Measurements from ENCODE around the gene PPP4C. TPM values are rescaled to one million over a fixed set of nuclear protein-coding genes. Genes with fewer than 3 reads are reported as not detected.
A peak's percentile ranks its signal among the peaks of the same experiment; 100 is the strongest.
"Not testable (repeated sequence)": the region's sequence is repeated elsewhere in the genome, so short reads cannot be mapped to it uniquely, and the experiment has no call there.

PPP4C gene
- total and polyA plus RNA-seq, 4 donors, result 51.6 to 104 (median 77.8) TPM

DNA sequence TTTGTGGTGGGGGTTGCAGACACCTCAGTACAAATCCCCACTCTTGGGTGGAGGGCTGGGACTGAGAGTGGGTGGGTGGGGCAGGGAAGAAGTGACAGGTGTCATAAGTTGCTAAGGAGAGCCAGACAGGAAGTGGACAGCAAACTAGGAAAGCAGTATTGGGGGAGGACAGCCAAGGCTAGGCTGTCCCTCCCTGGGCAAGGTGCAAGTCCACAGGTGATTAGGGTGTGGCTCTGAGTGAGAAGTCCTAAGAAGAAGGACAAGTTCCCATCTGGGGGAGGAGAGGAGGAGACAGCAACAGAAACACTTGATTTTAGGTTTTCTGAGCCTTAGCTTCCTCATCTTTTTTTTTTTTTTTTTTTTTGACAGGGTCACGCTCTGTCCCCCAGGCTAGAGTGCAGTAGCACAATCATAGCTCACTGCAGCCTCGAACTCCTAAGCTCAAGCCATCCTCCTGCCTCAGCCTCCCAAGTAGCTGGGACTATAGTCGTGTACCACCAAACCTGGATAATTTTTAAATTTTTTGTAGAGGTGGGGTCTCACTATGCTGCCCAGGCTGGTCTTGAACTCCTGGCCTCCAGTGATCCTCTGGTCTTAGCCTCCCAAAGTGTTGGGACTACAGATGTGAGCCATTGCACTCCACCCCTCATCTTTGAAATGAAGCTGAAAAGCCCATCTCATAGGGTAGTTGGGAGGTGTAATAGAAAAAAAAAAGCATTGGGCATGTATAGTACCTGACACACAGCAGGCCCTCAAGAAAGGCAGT, 44.7 kb downstream of the PPP4C start:
- Histone ChIP-seq H3K9me3 (ENCODE audit: control insufficient read depth, insufficient read depth, low read length) (no peaks in the 10 kb centered on the region), H3K4me3 (ENCODE audit: low read depth, low read length) (no peak overlapping the region), H3K36me3 (ENCODE audit: control insufficient read depth, insufficient read depth, low read length) (peaks cover 50% of the 10 kb centered on the region), H3K4me1 (ENCODE audit: control insufficient read depth, insufficient read depth, low read length) (peaks cover 21% of the 10 kb centered on the region), H3K27me3 (ENCODE audit: control insufficient read depth, insufficient read depth, low read length) (no peaks in the 10 kb centered on the region), H3K27ac (ENCODE audit: low read depth, low read length) (no peak overlapping the region)
- DNase-seq (ENCODE audit: low read depth in 4 of 6, low spot score in 6 of 6), result no peak
- WGBS (ENCODE audit: insufficient coverage), result no CpG with 5 or more reads among the region's 3 CpGs

DNA sequence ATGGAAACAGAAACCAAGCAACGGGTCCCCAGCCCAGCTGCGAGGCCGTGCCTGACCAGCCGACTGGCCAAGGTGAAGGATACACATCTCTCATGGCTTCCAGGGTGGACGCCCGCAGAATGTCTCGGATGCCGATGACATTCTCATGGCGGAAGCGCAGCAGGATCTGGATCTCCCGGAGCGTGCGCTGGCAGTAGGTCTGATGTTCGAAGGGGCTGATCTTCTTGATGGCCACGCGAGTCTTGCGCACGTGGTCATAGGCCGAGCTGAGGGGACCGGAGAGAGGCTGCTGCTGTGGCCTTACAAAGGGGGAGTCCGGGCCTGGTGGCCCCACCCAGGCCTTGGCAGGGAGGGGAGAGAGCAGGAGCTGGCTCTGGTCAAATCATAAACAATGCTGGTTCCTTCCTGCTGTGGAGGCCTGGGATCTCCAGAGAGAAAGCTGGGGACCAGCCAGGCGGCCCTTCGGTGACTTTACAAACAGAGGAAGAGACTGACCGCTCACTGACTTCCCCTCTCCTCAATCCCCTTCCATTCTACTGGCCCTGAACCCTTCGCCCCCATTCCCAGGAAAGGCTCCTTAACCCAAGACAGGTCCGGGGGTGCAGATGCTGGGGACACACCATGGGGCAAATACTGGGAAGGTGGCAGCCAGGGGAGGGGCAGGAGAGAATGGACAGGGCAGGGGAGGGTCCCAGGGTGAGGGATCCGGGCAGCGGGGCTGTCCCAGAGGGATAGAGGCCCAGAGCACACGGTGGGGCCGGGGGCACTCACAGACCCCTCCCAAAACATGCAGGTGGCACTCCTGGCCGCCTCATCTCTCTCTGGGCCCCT, 46.2 kb downstream of the PPP4C start:
- H3K27me3 ChIP-seq (ENCODE audit: control insufficient read depth, insufficient read depth, low read length), result no peaks in the 10 kb centered on the region
- WGBS (ENCODE audit: insufficient coverage), result 67% methylated on average over 28 of the region's 31 CpGs
- H3K4me1 ChIP-seq (ENCODE audit: control insufficient read depth, insufficient read depth, low read length), result peaks cover 21% of the 10 kb centered on the region
- H3K27ac ChIP-seq (ENCODE audit: low read depth, low read length), result peak overlapping the region; percentile 89
- no peaks in the 10 kb centered on the region for H3K9me3 ChIP-seq (ENCODE audit: control insufficient read depth, insufficient read depth, low read length)
- peak overlapping the region; percentile 82 for H3K4me3 ChIP-seq (ENCODE audit: low read depth, low read length)
- peak in 2 of 6 donors; percentile 5 to 52 for DNase-seq (ENCODE audit: low read depth in 4 of 6, low spot score in 6 of 6)
- peaks cover 35% of the 10 kb centered on the region for H3K36me3 ChIP-seq (ENCODE audit: control insufficient read depth, insufficient read depth, low read length)

DNA sequence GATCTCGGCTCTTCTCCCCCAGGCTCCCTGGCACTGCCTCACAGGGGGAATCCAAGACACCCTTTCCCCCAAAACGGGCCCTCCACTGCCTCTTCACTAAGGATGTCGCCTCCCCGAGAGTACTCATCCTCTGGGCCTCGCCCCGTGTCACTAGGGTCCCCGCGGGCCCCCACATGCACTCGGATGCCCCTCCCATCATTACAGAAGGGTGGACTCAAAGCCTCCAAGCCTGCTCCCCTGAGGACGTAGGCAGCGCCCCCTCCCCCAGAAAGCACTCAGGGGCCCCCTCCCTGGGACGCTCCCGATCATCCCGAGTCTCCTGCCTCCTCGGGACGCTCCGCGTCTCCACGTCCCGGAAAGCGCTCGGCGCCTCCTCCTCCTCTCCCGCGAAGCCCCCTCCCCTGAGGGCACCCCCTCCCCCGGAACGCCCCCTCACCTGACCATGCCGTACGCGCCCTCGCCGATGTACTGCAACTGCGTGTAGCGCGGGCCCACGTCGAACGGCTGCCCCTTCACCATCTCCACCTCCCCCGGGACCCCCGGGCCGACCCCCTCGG, 46.9 kb downstream of the PPP4C start:
- Histone ChIP-seq H3K27ac (ENCODE audit: low read depth, low read length) (peak overlapping the region; percentile 89), H3K27me3 (ENCODE audit: control insufficient read depth, insufficient read depth, low read length) (no peaks in the 10 kb centered on the region), H3K36me3 (ENCODE audit: control insufficient read depth, insufficient read depth, low read length) (peaks cover 28% of the 10 kb centered on the region), H3K4me3 (ENCODE audit: low read depth, low read length) (peak overlapping the region; percentile 82), H3K4me1 (ENCODE audit: control insufficient read depth, insufficient read depth, low read length) (peaks cover 21% of the 10 kb centered on the region), H3K9me3 (ENCODE audit: control insufficient read depth, insufficient read depth, low read length) (no peaks in the 10 kb centered on the region)
- peak in 2 of 6 donors; percentile 31 for DNase-seq (ENCODE audit: low read depth in 4 of 6, low spot score in 6 of 6)
- whole genome bisulfite sequencing (ENCODE audit: insufficient coverage), result under 1% methylated on average over 25 of the region's 42 CpGs

DNA sequence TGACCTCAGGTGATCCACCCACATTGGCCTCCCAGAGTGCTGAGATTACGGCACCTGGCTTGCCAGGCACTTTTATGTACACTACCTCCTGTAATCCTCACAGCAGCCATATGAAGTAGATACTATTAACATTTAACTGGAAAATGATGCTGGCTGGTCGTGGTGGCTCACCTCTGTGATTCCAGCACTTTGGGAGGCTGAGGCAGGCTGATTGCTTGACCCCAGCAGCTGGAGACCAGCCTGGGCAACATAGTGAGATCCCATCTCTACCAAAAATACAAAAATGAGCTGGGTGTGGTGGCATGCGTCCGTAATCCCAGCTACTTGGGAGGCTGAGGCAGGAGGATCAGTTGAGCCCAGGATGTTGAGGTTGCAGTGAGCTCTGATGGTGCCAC, 49.2 kb downstream of the PPP4C start:
- peaks cover 13% of the 10 kb centered on the region for H3K36me3 ChIP-seq (ENCODE audit: control insufficient read depth, insufficient read depth, low read length)
- no peak for DNase-seq (ENCODE audit: low read depth in 4 of 6, low spot score in 6 of 6)
- no peaks in the 10 kb centered on the region for H3K9me3 ChIP-seq (ENCODE audit: control insufficient read depth, insufficient read depth, low read length)
- WGBS (ENCODE audit: insufficient coverage), result no CpG with 5 or more reads among the region's 4 CpGs
- H3K27me3 ChIP-seq (ENCODE audit: control insufficient read depth, insufficient read depth, low read length), result no peaks in the 10 kb centered on the region
- H3K27ac ChIP-seq (ENCODE audit: low read depth, low read length), result no peak overlapping the region
- H3K4me1 ChIP-seq (ENCODE audit: control insufficient read depth, insufficient read depth, low read length), result peaks cover 21% of the 10 kb centered on the region
- H3K4me3 ChIP-seq (ENCODE audit: low read depth, low read length), result no peak overlapping the region

DNA sequence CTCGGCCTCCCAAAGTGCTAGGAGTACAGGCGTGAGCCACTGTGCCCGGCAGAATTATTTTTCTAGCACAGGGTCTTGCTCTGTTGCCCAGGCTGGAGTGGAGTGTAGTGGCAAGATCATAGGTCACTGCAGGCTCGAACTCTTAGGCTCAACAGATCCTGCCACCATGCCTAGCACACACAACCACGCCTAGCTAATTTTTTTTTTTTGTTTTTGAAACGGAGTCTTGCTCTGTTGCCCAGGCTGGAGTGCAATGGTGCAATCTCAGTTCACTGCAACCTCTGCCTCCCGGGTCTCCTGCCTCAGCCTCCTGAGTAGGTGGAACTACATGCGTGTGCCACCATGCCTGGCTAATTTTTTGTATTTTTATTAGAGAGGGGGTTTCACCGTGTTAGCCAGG, 49.9 kb downstream of the PPP4C start:
- 98% methylated on average over 7 of the region's 9 CpGs for WGBS (ENCODE audit: insufficient coverage)

DNA sequence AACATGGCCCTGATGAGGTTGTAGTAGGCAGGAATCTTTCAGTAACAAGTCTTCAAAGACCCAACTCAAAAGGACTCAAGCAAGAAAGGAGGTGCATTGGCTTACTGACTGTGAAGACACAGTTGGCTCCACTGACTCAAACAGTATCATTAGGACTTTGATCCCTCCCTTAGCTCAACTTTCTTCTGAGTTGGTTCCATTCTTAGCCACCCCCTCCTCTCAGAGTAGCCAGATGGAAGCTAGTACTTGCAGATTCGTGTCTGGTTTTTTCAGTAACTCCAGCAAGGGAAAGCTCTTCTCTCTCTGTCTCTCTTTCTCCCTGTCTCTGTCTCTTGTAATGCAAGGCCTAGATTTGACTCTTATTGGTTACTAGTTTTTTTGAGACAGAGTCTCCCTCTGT, 52.2 kb downstream of the PPP4C start:
- H3K4me1 ChIP-seq (ENCODE audit: control insufficient read depth, insufficient read depth, low read length), result peaks cover 3% of the 10 kb centered on the region
- no CpG with 5 or more reads among the region's 1 CpG for WGBS (ENCODE audit: insufficient coverage)
- no peaks in the 10 kb centered on the region for H3K27me3 ChIP-seq (ENCODE audit: control insufficient read depth, insufficient read depth, low read length)
- H3K36me3 ChIP-seq (ENCODE audit: control insufficient read depth, insufficient read depth, low read length), result no peaks in the 10 kb centered on the region
- H3K4me3 ChIP-seq (ENCODE audit: low read depth, low read length), result no peak overlapping the region
- H3K9me3 ChIP-seq (ENCODE audit: control insufficient read depth, insufficient read depth, low read length), result no peaks in the 10 kb centered on the region
- no peak for DNase-seq (ENCODE audit: low read depth in 4 of 6, low spot score in 6 of 6)
- no peak overlapping the region for H3K27ac ChIP-seq (ENCODE audit: low read depth, low read length)

More for the DNA sequence above, 49.9 kb downstream of the PPP4C start:
- not testable (repeated sequence) for H3K27me3 ChIP-seq (ENCODE audit: control insufficient read depth, insufficient read depth, low read length); DNase-seq (ENCODE audit: low read depth in 4 of 6, low spot score in 6 of 6); H3K9me3 ChIP-seq (ENCODE audit: control insufficient read depth, insufficient read depth, low read length); H3K4me3 ChIP-seq (ENCODE audit: low read depth, low read length); H3K27ac ChIP-seq (ENCODE audit: low read depth, low read length); H3K36me3 ChIP-seq (ENCODE audit: control insufficient read depth, insufficient read depth, low read length)
- peaks cover 21% of the 10 kb centered on the region for H3K4me1 ChIP-seq (ENCODE audit: control insufficient read depth, insufficient read depth, low read length)

DNA sequence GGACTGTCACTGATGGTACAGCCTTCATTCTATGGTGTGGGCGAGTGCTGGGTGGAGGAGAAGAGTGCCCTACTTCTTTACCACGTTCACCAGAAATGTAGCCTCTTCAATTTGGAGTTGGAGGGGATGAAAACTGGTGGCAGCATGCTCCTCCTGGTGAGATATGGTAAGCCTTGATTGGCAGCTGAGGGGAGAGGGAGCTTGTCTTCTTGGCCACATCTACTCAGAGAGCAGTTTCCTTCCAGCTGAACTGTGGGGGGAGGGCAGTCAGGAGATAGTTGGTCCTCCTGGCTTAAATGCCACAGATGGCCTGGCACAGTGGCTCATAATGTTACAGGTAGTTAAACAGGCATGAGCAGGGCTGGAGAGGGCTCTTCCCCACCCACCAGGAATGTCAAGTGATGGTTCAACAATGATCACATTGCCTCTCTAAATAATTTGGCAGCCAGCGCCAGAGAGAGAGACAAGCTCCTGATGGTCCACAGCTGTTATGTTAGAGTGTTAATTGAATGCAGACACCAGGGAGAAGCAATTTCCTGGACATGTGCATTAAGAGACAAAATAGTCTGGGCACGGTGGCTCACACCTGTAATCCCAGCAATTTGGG, 56.2 kb downstream of the PPP4C start:
- Histone ChIP-seq H3K4me1 (ENCODE audit: control insufficient read depth, insufficient read depth, low read length) (no peaks in the 10 kb centered on the region), H3K27me3 (ENCODE audit: control insufficient read depth, insufficient read depth, low read length) (no peaks in the 10 kb centered on the region), H3K9me3 (ENCODE audit: control insufficient read depth, insufficient read depth, low read length) (no peaks in the 10 kb centered on the region), H3K4me3 (ENCODE audit: low read depth, low read length) (no peak overlapping the region), H3K27ac (ENCODE audit: low read depth, low read length) (no peak overlapping the region), H3K36me3 (ENCODE audit: control insufficient read depth, insufficient read depth, low read length) (no peaks in the 10 kb centered on the region)
- WGBS (ENCODE audit: insufficient coverage), result 61% methylated on average over 4 of the region's 4 CpGs
- peak in 2 of 6 donors; percentile 35 to 51 for DNase-seq (ENCODE audit: low read depth in 4 of 6, low spot score in 6 of 6)

DNA sequence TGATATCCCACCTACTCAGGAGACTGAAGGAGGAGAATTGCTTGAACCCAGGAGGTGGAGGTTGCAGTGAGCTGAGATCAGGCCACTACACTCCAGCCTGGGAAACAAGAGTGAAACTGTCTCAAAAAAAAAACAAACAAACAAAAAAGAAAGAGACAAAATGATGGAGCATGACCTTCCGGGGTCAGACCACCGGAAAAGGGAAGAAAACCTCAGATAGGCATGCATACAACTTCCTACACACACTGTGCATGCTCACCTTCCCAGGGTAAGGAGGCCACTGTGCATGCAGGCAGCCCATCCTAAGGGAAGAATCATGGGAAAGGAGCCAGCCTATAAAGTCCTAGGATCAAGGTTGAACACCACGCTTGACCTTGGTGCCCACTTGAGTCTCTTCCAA, 56.8 kb downstream of the PPP4C start:
- H3K4me3 ChIP-seq (ENCODE audit: low read depth, low read length), result no peak overlapping the region
- H3K9me3 ChIP-seq (ENCODE audit: control insufficient read depth, insufficient read depth, low read length), result no peaks in the 10 kb centered on the region
- H3K27ac ChIP-seq (ENCODE audit: low read depth, low read length), result no peak overlapping the region
- no peaks in the 10 kb centered on the region for H3K4me1 ChIP-seq (ENCODE audit: control insufficient read depth, insufficient read depth, low read length)
- H3K27me3 ChIP-seq (ENCODE audit: control insufficient read depth, insufficient read depth, low read length), result no peaks in the 10 kb centered on the region
- H3K36me3 ChIP-seq (ENCODE audit: control insufficient read depth, insufficient read depth, low read length), result no peaks in the 10 kb centered on the region
- no peak for DNase-seq (ENCODE audit: low read depth in 4 of 6, low spot score in 6 of 6)
- WGBS (ENCODE audit: insufficient coverage), result 60% methylated on average over 1 of the region's 3 CpGs

Measured in spinal cord (tissue), 10 donors.